Breast epithelium (tissue), 3 donors: Measurements from ENCODE around the gene MPRIP.

Experiments
- CTCF ChIP-seq, 3 donors: fragments of 450-650 bp; IDR thresholded peaks; one replicate each; pipeline ENCODE4 v1.5.1; 2016 to 2017; ENCODE audit warnings: antibody characterized with exemption in 3 of 3, mild to moderate bottlenecking in 3 of 3, moderate library complexity in 3 of 3
- POLR2A ChIP-seq: fragments of 450-650 bp; IDR thresholded peaks from one replicate; pipeline ENCODE4 v1.6.1; 2016; ENCODE audit warnings: antibody characterized with exemption, mild to moderate bottlenecking, moderate library complexity
- POLR2AphosphoS5 ChIP-seq, 3 donors: sonication (generic); formaldehyde crosslinking; IDR thresholded peaks; one replicate each; pipeline ENCODE4 v1.6.1; 2017; ENCODE audit warnings: antibody characterized with exemption in 3 of 3

GRCh38 chr17:17188586-17188985, 146.3 kb downstream of the MPRIP start:
- no peak for TF ChIP-seq CTCF (IDR thresholded peaks at IDR 0.05)
- TF ChIP-seq POLR2AphosphoS5 (IDR thresholded peaks at IDR 0.05) = no peak
- TF ChIP-seq POLR2A = no peak
